Astrocyte (in vitro differentiated cells and primary cell): ENCODE measurements around the gene TAGLN3.

Source experiments
- CTCF ChIP-seq: IDR thresholded peaks from 2 replicates; pipeline ENCODE4 v1.5.1; 2011; ENCODE audit warnings: low read depth, mild to moderate bottlenecking, inconsistent platforms, low read length, moderate library complexity; ENCODE audit not compliant: insufficient read depth
- EZH2 ChIP-seq: IDR thresholded peaks from 2 replicates; pipeline ENCODE4 v1.6.1; 2012; ENCODE audit warnings: mild to moderate bottlenecking, low read length, inconsistent platforms; ENCODE audit not compliant: insufficient read depth

- no peak for TF ChIP-seq CTCF
- TF ChIP-seq EZH2: no peak
These were observed 5.9 kb downstream of the TAGLN3 start for GRCh38 chr3:112004669-112005068.
